GM19328 (cell line): ENCODE results near the gene LIME1.
"Not testable (repeated sequence)": the region's sequence is repeated elsewhere in the genome, so short reads cannot be mapped to it uniquely, and the experiment has no call there.

Experiments used
- ATAC-seq: cut with Tn5 transposase; IDR thresholded peaks from one replicate; pipeline ENCODE4 v1.9.1; 2021; ENCODE audit warnings: mild to moderate bottlenecking, moderate library complexity; ENCODE audit not compliant: unreplicated experiment

LIME1 gene

DNA sequence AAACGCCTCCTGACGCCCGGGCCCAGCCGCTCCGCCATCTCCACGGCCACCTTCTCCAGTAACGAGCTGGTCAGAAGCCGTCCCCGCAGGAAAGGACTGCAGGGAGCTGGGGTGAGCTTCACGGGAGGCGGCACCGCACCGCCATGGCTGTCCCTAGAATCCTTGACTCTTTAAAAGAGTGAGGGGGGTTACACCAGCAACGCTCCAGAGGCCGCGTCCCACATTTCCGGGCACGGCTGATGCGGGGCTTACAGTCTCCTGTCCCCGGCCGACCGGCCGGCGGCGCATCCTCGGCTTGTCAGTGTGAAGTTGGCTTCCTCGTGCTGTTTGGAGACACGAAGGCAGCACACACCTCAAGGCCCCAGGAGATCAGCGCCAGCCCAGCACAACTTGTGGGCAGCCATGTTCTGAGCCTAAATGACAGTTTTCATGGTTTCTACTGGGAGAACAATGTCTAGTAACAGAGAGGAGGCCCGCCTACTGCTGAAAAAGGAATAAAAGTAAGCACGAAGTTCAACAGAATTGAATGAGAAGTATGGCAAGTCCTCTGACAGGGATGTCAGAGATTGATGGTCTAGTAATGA lies 33.5 kb downstream of the LIME1 start:
- no peak for ATAC-seq

DNA sequence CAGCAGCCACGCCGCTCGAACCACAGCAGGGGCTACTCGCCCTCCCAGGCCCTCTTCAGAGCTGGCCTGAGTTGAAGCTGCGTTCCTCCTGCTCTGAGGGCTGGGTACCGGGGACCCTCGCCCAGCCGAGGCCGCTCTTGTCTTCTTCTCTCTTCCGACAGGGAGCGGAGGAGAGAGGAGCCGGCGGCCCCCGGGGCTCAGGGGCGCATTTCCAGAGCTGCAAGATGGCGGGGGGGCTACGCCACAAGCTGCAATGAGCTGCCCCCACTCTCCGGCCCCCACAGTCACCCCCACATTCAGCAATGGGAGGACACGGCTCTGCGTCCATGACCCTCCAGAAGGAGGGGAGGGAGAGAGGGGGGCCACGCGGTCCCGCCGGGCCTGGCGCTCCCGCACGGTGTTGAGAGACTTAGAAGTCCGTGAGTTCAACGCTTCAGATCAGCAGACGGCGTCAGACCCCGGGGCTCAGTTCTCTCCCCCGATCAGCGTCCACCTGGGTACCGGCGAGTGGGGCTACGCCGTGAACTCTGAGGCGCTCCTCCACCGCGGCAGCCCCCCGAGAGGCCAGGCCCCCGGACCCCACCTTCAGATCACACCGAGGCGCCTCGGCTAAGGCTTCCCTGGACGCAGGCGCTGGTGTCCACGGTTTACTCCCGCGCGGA lies 34.7 kb downstream of the LIME1 start:
- no peak for ATAC-seq

DNA sequence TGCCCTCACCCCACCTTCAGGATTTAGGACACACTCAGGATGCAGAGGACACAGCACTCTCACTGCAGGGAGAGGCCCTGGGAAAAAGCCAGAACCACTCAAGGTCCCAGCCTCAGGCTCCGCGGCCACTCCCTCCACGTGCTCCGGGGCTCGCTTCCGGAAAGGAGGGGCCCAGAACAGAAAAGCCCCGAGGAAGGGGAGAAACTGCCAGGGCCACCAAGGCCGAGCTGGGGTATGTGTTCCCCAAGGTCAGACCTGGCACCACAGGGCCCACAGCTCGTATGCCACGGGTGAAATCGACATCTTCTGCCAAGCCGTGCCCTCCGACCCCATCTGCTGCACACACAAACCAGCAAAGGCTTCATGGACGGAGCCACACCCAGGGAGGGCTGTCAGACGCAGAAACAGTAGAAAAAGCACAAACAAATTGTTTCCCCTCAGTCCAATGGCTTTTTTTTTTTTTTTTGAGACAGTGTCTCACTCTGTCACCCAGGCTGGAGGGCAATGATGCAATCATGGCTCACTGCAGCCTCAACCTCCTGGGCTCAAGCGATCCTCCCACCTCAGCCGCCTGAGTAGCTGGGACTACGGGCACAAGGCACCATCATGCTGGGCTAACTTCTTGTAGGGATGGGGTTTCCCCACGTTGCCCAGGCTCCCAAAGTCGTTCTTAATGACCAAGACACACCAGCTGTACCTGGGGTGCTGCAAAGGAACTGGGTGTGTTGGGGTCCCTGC lies 36.5 kb downstream of the LIME1 start:
- no peak for ATAC-seq

- ATAC-seq: no peak
These were observed 37.2 kb downstream of the LIME1 start for GRCh38 chr20:63773571-63774241.

DNA sequence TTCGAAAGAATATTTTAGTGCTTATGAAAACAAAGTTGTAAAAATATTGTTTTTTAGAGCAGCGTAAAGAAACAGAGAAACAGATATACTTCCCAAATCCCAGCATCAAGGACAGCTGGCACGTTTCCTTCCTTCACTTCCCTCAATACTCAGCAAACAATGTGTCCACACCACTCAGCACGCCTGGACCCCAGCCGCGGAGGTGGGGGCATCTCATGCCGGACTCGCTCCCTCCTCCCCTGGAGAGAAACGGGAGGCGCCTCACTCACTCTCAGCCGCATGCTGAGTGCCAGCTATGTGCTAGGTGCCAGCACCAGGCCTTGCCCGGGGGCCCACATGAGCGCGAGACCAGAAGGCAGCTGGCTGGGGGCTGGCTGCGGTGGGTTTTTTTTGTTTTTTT lies 37.8 kb downstream of the LIME1 start:
- ATAC-seq: no peak

DNA sequence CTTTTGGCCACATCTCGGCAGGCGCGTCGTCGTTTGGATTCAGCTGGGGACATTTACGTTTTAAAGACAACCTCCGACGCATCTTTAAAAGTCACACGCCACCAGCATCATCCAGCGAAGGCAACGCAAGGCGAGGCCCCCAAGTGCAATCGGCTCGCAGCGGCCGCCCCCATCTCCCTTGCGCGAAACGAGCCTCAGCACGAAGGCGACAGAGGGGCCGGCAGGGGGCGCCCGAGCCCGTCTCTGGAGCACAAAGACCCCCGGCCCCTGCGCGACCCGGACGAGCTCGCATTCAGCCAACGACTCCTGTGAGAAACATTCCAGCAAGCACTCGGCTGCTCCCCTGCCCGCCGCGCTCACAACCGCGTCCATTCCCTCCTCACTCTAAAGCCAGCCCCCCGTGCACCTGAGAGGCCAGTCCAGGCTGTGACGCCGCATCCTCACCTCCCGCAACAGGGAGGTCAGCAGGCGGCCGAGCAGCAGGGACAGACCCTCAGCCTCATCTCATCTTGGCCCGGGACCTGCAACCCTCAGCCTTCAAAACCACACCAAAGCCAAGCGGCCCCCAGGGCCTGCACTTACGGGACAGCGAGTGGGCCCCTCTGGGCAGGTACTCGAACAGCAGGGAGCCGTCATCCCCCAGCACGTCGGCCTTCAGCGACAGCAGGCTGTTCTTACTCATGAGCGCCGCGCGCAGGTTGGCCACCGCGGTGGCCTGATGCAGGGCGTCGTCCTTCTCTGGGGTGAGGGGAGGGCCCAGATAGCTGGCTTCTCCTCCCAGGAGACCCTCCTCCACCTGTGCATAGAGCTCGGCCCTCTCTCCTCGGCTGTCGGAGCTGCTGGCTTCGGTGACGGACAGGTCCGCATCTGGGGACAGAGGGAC lies 38.9 kb downstream of the LIME1 start:
- no peak for ATAC-seq

GRCh38 chr20:63776875-63777274 lies 40.4 kb downstream of the LIME1 start:
- not testable (repeated sequence) for ATAC-seq

GRCh38 chr20:63777614-63778013 lies 41.1 kb downstream of the LIME1 start:
- ATAC-seq: no peak

GRCh38 chr20:63778034-63778752 lies 41.7 kb downstream of the LIME1 start:
- no peak for ATAC-seq

DNA sequence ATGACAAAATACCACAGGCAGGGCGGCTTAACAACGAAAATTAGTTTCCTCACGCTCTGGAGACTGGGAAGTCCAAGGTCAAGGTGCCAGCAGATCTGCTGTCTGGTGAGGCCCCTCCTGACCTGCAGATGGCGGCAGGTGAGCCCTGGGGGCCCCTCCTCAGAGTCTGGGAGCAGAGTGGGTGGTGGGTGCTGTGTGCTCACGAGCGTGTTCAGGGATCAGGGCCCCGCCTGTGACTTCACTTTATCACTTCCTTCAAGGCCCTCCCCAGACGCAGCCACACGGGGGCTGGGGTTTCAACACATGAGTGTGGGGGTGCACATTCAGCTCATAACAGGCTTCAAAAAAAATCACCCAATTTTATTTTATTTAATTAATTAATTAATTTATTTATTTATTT lies 42.4 kb downstream of the LIME1 start:
- ATAC-seq: no peak

GRCh38 chr20:63781181-63781580 lies 44.7 kb downstream of the LIME1 start:
- no peak for ATAC-seq

GRCh38 chr20:63782051-63782471 lies 45.6 kb downstream of the LIME1 start:
- no peak for ATAC-seq

DNA sequence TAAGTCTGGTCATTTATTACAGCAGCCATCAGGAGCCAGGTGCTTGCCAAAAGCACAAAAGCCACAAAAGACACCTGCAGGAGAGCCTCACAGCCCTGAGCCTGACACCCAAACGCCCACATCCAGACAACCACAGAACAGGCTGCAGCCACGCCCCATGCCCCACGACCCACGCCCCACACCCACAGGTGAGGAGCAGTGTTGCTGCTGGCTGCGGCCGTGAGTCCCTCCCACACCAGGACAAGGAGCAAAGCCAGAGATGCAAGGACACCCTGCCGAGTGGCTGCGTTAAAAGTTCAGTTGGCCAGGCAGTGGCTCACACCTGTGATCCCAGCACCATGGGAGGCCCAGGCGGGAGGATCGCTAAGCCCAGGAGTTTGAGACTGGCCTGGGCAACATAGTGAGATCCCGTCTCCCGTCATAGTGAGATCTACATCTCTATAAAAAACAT lies 46.1 kb downstream of the LIME1 start:
- ATAC-seq: no peak

- no peak for ATAC-seq
These were observed 47.5 kb downstream of the LIME1 start for GRCh38 chr20:63783970-63784369.

DNA sequence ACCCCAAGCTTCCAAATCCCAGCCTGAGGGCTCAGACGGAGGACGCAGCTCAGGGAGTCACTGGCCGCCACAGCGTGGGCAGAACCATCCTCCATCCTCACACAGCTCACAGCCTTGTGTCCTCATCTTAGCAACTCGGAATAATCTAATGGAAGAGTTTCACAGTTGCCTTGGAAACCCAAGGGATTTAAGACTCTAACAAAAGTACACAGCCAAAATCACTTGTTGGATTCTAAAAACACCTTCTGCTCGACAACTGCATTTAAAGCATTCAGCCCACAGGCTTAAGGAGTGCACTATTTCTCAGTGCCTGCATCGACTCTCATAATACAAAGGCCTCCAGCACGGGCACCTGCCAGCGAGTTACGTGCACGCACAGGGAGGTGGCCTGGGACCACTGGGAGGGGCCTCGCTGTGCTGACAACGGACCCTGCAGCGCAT lies 49.2 kb downstream of the LIME1 start:
- ATAC-seq: no peak

DNA sequence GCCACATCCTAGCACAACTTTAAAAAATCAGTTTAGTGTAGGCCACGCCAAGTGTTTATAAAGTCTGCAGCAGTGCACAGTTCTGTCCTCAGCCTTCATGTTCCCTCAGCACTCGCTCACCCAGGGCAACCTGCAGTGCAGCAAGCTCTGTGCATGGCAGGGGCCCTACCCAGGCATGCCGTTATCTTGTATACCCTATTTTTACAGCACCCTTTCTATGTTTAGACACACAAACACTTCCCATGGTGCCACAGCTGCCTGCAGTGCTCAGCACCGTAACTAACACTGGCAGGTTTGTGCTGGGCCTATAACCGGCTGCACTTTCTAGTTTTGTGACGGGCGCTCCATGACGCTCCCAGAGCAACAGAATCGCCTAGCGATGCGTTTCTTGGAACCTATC lies 50.8 kb downstream of the LIME1 start:
- ATAC-seq: no peak

GRCh38 chr20:63787749-63788148 lies 51.3 kb downstream of the LIME1 start:
- no peak for ATAC-seq
